Keratinocyte (primary cell): ENCODE results near the gene CAND1.
A peak's percentile ranks its signal among the peaks of the same experiment; 100 is the strongest.

Source experiments
- CTCF ChIP-seq, 3 experiments: IDR thresholded peaks in 1 of 3; conservative IDR thresholded peaks in 1 of 3; optimal IDR thresholded peaks in 1 of 3; 2 replicates in 2 of 3; 3 replicates in 1 of 3; pipeline versions ENCODE3 to v1.5.1; 2011; ENCODE audit warnings: low read length in 3 of 3, mild to moderate bottlenecking in 3 of 3, moderate library complexity in 2 of 3, control low read depth in 1 of 3, inconsistent platforms in 1 of 3; ENCODE audit not compliant: insufficient read depth in 2 of 3; ENCODE audit errors: extremely low read depth in 1 of 3
- EZH2 ChIP-seq: IDR thresholded peaks from one replicate; pipeline ENCODE4 v1.6.1; 2012; ENCODE audit warnings: inconsistent platforms, mild to moderate bottlenecking, low read length, moderate library complexity

GRCh38 chr12:67222302-67222701 lies 46.9 kb upstream of the CAND1 start:
- peak; percentile 34 to 65 (median 57) for TF ChIP-seq CTCF (optimal IDR thresholded peaks at IDR 0.05 in 1 of 3, IDR thresholded peaks at IDR 0.05 in 1 of 3, conservative IDR thresholded peaks at IDR 0.05 in 1 of 3; ENCODE audit: extremely low read depth in 1 of 3, insufficient read depth in 2 of 3, low read length in 3 of 3)
- TF ChIP-seq EZH2: no peak
